SK-N-MC (cell line): ENCODE results near the gene ELFN2.

Experiments used
- DNase-seq: peaks from one replicate; pipeline ENCODE4 v3.0.0-alpha.2; 2011; ENCODE audit warnings: low read depth, low spot score
- H3K27ac ChIP-seq: fragments of 200-600 bp; sonication (generic); 2 replicates; pipeline ENCODE4 v1.5.1; 2016; ENCODE audit warnings: mixed run types
- H3K36me3 ChIP-seq: fragments of 200-600 bp; sonication (generic); 2 replicates; pipeline ENCODE4 v1.6.1; 2017; ENCODE audit warnings: antibody characterized with exemption, low read length, mixed read lengths; ENCODE audit not compliant: insufficient read depth
- H3K4me3 ChIP-seq: fragments of 200-600 bp; sonication (generic); 2 replicates; pipeline ENCODE4 v1.5.1; 2016
- H3K9ac ChIP-seq: fragments of 200-600 bp; sonication (generic); 2 replicates; pipeline ENCODE4 v1.8.0; 2017; ENCODE audit warnings: mixed run types, mixed read lengths; ENCODE audit not compliant: insufficient read length
- H3K9me3 ChIP-seq: fragments of 200-600 bp; sonication (generic); 2 replicates; pipeline ENCODE4 v1.6.1; 2017; ENCODE audit warnings: low read depth, mild to moderate bottlenecking, antibody characterized with exemption, low read length, moderate library complexity, mixed read lengths
- EZH2 ChIP-seq: fragments of 200-600 bp; sonication (generic); IDR thresholded peaks from one replicate; pipeline ENCODE4 v1.6.1; 2017; ENCODE audit warnings: antibody characterized with exemption
- FOXP2 ChIP-seq: optimal IDR thresholded peaks from 2 replicates; pipeline ENCODE3; 2011; ENCODE audit warnings: mild to moderate bottlenecking, moderate library complexity; ENCODE audit not compliant: insufficient read depth; ENCODE audit errors: extremely low read length, control extremely low read depth
- POLR2AphosphoS5 ChIP-seq: IDR thresholded peaks from 2 replicates; pipeline ENCODE4 v1.6.1; 2012; ENCODE audit warnings: mild to moderate bottlenecking, low read depth, low read length, borderline replicate concordance

ELFN2 gene

DNA sequence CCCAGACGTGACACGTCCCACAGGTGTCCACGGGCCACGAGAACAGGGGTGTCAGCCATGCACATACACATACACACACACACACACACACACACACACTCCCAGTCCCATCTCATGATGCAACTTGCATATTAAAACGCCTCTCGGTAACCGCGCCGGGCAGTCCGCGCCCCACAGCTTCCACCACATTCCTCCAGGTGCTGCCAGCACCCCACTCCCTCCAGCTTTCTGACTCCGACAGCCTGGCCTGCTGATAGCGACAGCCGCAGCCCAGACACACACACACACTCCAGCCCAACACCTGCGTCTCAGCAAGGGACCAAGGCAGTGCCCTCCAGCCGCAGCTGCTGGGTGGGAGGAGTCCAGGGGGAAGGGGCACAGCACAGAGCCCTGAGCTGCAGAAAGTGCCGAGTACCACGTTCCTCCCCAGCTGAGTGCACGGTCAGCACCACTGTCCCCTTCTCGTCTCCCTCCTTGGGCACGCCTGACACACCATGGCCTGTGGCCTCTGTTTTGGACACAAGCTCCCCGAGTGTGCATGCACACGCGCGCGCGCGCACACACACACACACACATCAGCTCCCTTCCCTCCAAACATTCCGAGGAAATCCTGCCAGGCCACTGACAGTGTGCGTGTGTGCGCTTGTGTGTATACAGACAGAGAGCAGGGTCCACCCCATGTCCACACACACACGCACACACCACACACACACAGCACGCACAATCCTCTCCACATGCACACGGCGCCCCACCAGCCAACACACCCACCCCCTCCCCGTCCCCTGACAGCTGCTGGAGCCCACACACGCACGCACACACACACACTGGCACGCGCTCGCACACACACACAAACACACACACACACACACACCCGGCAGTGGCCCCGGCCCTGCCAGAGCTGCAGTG, 1.2 kb downstream of the ELFN2 start:
- H3K9ac ChIP-seq, result no peak overlapping the region
- H3K36me3 ChIP-seq, result no peaks in the 10 kb centered on the region
- H3K4me3 ChIP-seq, result no peak overlapping the region
- no peak for TF ChIP-seq POLR2AphosphoS5
- no peak overlapping the region for H3K27ac ChIP-seq
- no peak for DNase-seq
- no peaks in the 10 kb centered on the region for H3K9me3 ChIP-seq

DNA sequence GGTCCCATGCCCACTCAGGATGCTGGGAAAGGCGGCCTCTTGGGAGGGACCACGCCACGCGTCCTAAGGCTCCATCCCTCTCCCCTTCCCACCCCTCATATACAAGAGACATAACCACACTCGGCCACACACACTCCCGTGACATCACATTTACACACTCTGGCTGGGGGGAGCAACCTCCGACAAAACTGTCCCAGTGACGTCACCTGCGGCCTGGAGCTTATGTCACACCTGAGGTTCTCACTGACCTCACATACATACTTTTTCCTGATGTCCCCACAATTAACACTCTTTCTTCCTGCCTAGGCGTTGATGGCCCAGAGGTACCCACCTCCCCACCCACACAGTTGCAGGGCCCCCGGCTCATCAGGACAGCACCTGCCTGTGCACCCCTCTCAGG, 1.9 kb downstream of the ELFN2 start:
- no peaks in the 10 kb centered on the region for H3K9me3 ChIP-seq
- TF ChIP-seq FOXP2 (no peak), POLR2AphosphoS5 (no peak), EZH2 (no peak)
- no peak for DNase-seq
- no peak overlapping the region for H3K4me3 ChIP-seq
- H3K36me3 ChIP-seq, result no peaks in the 10 kb centered on the region
- no peak overlapping the region for H3K9ac ChIP-seq
- H3K27ac ChIP-seq, result no peak overlapping the region

- no peak for TF ChIP-seq FOXP2
- TF ChIP-seq POLR2AphosphoS5, result no peak
- no peak for TF ChIP-seq EZH2
- H3K9ac ChIP-seq, result no peak overlapping the region
These were observed 4.0 kb downstream of the ELFN2 start for GRCh38 chr22:37423283-37423682.

DNA sequence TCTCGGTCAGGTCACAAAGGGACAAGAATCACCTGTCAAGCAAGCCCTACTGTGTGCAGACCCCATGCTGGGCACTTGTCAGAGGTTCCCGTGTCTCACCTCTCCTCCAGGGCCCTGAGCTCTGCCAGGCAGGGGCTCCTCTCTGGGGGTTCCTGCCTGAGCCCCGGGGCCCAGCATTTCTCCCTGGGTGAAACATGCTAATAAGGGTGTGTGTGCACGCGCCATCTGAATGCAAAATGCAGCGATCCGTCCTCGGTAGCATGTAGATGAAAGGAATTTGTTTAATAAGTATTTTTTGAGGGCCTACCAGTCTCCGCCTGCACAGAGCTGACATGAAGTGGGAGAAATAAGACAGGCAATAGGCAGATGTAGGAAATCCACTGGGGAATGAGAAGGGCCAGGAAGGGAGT, 5.8 kb downstream of the ELFN2 start:
- no peak for DNase-seq
- Histone ChIP-seq H3K27ac (no peak overlapping the region), H3K4me3 (no peak overlapping the region), H3K36me3 (no peaks in the 10 kb centered on the region), H3K9me3 (no peaks in the 10 kb centered on the region), H3K9ac (no peak overlapping the region)
- TF ChIP-seq EZH2, result no peak
- TF ChIP-seq POLR2AphosphoS5, result no peak
- TF ChIP-seq FOXP2, result no peak

More at GRCh38 chr22:37423283-37423682, 4.0 kb downstream of the ELFN2 start:
- Histone ChIP-seq H3K9me3 (no peaks in the 10 kb centered on the region), H3K4me3 (no peak overlapping the region), H3K36me3 (no peaks in the 10 kb centered on the region), H3K27ac (no peak overlapping the region)
- DNase-seq, result no peak

- no peak for TF ChIP-seq POLR2AphosphoS5
- no peak for TF ChIP-seq FOXP2
- no peak for TF ChIP-seq EZH2
- no peak overlapping the region for H3K27ac ChIP-seq
- no peaks in the 10 kb centered on the region for H3K36me3 ChIP-seq
- H3K9me3 ChIP-seq, result no peaks in the 10 kb centered on the region
- no peak for DNase-seq
- H3K9ac ChIP-seq, result no peak overlapping the region
- no peak overlapping the region for H3K4me3 ChIP-seq
These were observed 6.4 kb downstream of the ELFN2 start for GRCh38 chr22:37420686-37421467.

DNA sequence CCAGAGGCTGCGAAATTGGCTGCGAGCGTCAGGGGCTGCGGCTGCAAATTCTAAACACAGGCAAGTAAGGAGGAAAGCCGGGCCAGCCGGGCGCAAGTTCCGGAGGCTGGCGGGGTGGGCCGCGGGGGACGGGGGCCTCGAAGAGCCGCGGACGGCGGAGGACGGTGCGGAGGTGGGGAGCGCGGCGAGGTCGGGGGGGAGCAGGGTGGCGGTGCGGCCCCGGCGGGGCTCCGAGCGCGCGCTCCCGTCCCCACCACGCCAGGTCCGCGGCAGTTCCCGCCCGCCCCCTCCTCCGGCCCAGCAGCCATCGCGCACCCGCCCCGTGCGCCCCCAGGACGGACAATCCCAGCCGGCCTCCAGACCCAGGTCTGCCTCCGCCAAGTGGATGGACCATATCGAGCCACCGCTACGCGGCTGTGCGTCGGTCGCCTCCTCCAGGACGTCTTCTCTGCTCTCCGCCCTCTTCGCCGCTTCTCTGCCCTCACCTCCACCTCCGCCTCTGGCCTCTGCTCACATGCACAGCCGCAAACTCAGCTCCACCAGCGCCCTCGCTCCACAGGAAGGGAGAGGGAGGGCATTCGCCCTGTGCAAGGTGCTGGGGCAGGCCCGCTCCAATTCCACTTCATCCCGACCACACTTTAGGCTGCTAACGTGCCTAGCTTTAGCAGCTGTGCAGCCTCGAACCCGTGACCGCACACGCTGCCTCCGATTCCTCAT, 7.2 kb downstream of the ELFN2 start:
- H3K36me3 ChIP-seq, result no peaks in the 10 kb centered on the region
- DNase-seq, result no peak
- H3K9ac ChIP-seq, result no peak overlapping the region
- H3K4me3 ChIP-seq, result no peak overlapping the region
- H3K9me3 ChIP-seq, result no peaks in the 10 kb centered on the region
- TF ChIP-seq FOXP2, result no peak
- TF ChIP-seq EZH2, result no peak
- TF ChIP-seq POLR2AphosphoS5, result no peak
- no peak overlapping the region for H3K27ac ChIP-seq

DNA sequence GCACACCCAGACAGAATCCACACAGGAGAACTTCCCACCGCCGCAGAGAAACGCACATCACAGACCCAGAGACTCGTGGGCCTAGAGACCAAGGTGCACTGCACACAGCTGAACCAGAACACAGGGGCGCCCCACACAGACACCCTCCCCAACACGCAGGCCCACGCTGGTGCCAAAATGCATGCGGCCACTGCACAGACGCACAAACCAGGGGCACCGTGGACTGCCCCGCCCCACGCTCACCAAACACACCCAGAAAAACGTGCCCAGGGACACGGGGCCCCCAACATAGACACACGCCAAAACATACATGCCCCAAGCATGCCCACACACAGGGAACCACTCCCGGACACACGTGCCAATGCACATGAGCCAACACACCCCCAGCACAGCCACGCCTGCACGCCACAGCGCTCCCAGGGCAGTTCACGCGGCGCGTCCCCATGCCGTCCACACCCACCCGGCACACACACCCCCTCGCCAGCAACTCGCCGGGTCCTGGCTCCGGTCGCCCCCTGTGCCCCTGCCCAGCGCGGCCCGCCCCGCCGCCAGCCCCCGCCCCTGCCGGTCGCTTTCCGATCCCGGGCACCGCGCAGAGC, 7.8 kb downstream of the ELFN2 start:
- TF ChIP-seq POLR2AphosphoS5, result no peak
- TF ChIP-seq FOXP2, result no peak
- no peak for TF ChIP-seq EZH2
- Histone ChIP-seq H3K27ac (no peak overlapping the region), H3K4me3 (no peak overlapping the region), H3K9ac (no peak overlapping the region), H3K9me3 (no peaks in the 10 kb centered on the region), H3K36me3 (no peaks in the 10 kb centered on the region)
- no peak for DNase-seq
